H1 (cell line): ENCODE results near the gene SMG9. TPM values are rescaled to one million over a fixed set of nuclear protein-coding genes. Genes with fewer than 3 reads are reported as not detected.

ENCODE experiments used
- CTCF ChIA-PET: fragments of 300-600 bp; sonication (Branson Sonifier 250); formaldehyde crosslinking; loops from one replicate; lab custom pipeline; 2021; ENCODE audit not compliant: partially characterized antibody; lab: Charles Lee
- POLR2A ChIA-PET: fragments of 300-600 bp; sonication (Branson Sonifier 250); formaldehyde crosslinking; loops from one replicate; lab custom pipeline; 2021; ENCODE audit warnings: inconsistent platforms; ENCODE audit not compliant: partially characterized antibody; lab: Charles Lee
- DNase-seq, 2 experiments: peaks; one replicate each; pipeline versions ENCODE4 v3.0.0 to v3.0.0-alpha.2; 2010 to 2022; ENCODE audit warnings: low spot score in 2 of 2, low read depth in 1 of 2, mixed read lengths in 1 of 2
- FAIRE-seq: peaks from 2 replicates; lab custom pipeline; 2011; peaks lifted over from hg19 to GRCh38; lab: Jason Lieb, UNC
- H2AFZ ChIP-seq: 2 replicates; pipeline ENCODE4 v1.8.1; 2012; ENCODE audit warnings: low read length, inconsistent platforms
- H2AK5ac ChIP-seq: 2 replicates; pipeline ENCODE4 v1.6.1; 2013; ENCODE audit warnings: low read depth, low read length
- H2BK120ac ChIP-seq: replicated peaks from 2 replicates; pipeline ENCODE3; 2013; ENCODE audit warnings: low read depth, low read length, inconsistent platforms
- H2BK12ac ChIP-seq: 2 replicates; pipeline ENCODE4 v1.6.1; 2013; ENCODE audit warnings: low read depth, low read length
- H2BK15ac ChIP-seq: 2 replicates; pipeline ENCODE4 v1.6.1; 2013; ENCODE audit warnings: low read length
- H2BK20ac ChIP-seq: 2 replicates; pipeline ENCODE4 v1.6.1; 2013; ENCODE audit warnings: low read length
- H2BK5ac ChIP-seq: 2 replicates; pipeline ENCODE4 v1.6.1; 2013; ENCODE audit warnings: low read depth, low read length
- H3K14ac ChIP-seq: 2 replicates; pipeline ENCODE4 v1.6.1; 2013; ENCODE audit warnings: inconsistent platforms; ENCODE audit not compliant: insufficient read length
- H3K18ac ChIP-seq: 2 replicates; pipeline ENCODE4 v1.6.1; 2013; ENCODE audit warnings: low read length; ENCODE audit errors: extremely low read depth
- H3K23ac ChIP-seq: 2 replicates; pipeline ENCODE4 v1.6.1; 2013; ENCODE audit warnings: inconsistent platforms; ENCODE audit not compliant: insufficient read length
- H3K23me2 ChIP-seq: 2 replicates; pipeline ENCODE4 v1.6.1; 2013; ENCODE audit warnings: low read depth, low read length
- H3K27ac ChIP-seq: 2 replicates; pipeline ENCODE4 v1.6.1; 2011; ENCODE audit warnings: low read depth, low read length, inconsistent platforms
- H3K27me3 ChIP-seq, 4 experiments: replicated peaks in 1 of 4; 1 replicate in 1 of 4; 2 replicates in 3 of 4; pipeline versions ENCODE4 v1.6.1 to v1.8.1; 2011 to 2013; ENCODE audit warnings: low read length in 3 of 4, mild to moderate bottlenecking in 3 of 4, inconsistent platforms in 2 of 4, mixed read lengths in 2 of 4, moderate library complexity in 1 of 4; ENCODE audit not compliant: control insufficient read depth in 3 of 4, insufficient read depth in 3 of 4; ENCODE audit errors: extremely low read depth in 1 of 4
- H3K36me3 ChIP-seq, 4 experiments: 2 replicates each; pipeline versions ENCODE4 v1.6.1 to v1.8.1; 2011 to 2013; ENCODE audit warnings: mild to moderate bottlenecking in 4 of 4, low read length in 3 of 4, moderate library complexity in 2 of 4, control low read depth in 1 of 4, inconsistent platforms in 1 of 4; ENCODE audit not compliant: insufficient read depth in 4 of 4, control insufficient read depth in 2 of 4
- H3K4ac ChIP-seq: replicated peaks from 2 replicates; pipeline ENCODE3; 2013; ENCODE audit warnings: low read length, low read depth, mixed read lengths, inconsistent platforms; ENCODE audit not compliant: insufficient read length
- H3K4me1 ChIP-seq, 4 experiments: replicated peaks in 1 of 4; 1 replicate in 1 of 4; 2 replicates in 3 of 4; pipeline versions ENCODE4 v1.6.1 to v1.8.1; 2011 to 2013; ENCODE audit warnings: low read length in 3 of 4, inconsistent platforms in 2 of 4, mixed read lengths in 1 of 4; ENCODE audit not compliant: insufficient read depth in 4 of 4, control insufficient read depth in 3 of 4
- H3K4me2 ChIP-seq, 2 experiments: 2 replicates each; pipeline versions ENCODE4 v1.6.1 to v1.8.1; 2011 to 2013; ENCODE audit warnings: low read depth in 2 of 2, low read length in 2 of 2, control low read depth in 1 of 2, inconsistent platforms in 1 of 2, mild to moderate bottlenecking in 1 of 2; ENCODE audit not compliant: insufficient read depth in 1 of 2
- H3K4me3 ChIP-seq, 4 experiments: fragments of 200-600, 300-600 bp in 1 of 4; sonication (generic), shearing (Covaris generic), sonication (Bioruptor Twin) in 1 of 4; 2 replicates each; pipeline versions ENCODE4 v1.5.1 to v1.8.1; 2011 to 2016; ENCODE audit warnings: low read length in 4 of 4, low read depth in 3 of 4, control low read depth in 2 of 4, inconsistent platforms in 2 of 4, mild to moderate bottlenecking in 2 of 4, mixed read lengths in 1 of 4, moderate library complexity in 1 of 4; ENCODE audit not compliant: insufficient read depth in 2 of 4; ENCODE audit errors: extremely low read depth in 1 of 4
- H3K56ac ChIP-seq: replicated peaks from 2 replicates; pipeline ENCODE3; 2013; ENCODE audit warnings: low read depth, mild to moderate bottlenecking, mixed read lengths, low read length, inconsistent platforms; ENCODE audit not compliant: insufficient read length
- H3K79me1 ChIP-seq: 2 replicates; pipeline ENCODE4 v1.6.1; 2013; ENCODE audit warnings: low read depth, low read length, control low read depth
- H3K79me2 ChIP-seq, 2 experiments: 2 replicates each; pipeline versions ENCODE4 v1.6.1 to v1.8.1; 2012 to 2013; ENCODE audit warnings: low read length in 2 of 2, mild to moderate bottlenecking in 2 of 2, inconsistent platforms in 1 of 2; ENCODE audit not compliant: insufficient read depth in 2 of 2, control insufficient read depth in 1 of 2
- H3K9ac ChIP-seq, 4 experiments: replicated peaks in 1 of 4; 1 replicate in 1 of 4; 2 replicates in 3 of 4; pipeline versions ENCODE4 v1.6.1 to v1.8.1; 2011 to 2013; ENCODE audit warnings: low read depth in 3 of 4, low read length in 3 of 4, control low read depth in 2 of 4, mild to moderate bottlenecking in 2 of 4, moderate library complexity in 2 of 4, inconsistent platforms in 1 of 4; ENCODE audit errors: extremely low read depth in 1 of 4
- H3K9me3 ChIP-seq, 2 experiments: 2 replicates each; pipeline versions ENCODE4 v1.6.1 to v1.8.1; 2012 to 2013; ENCODE audit warnings: mild to moderate bottlenecking in 2 of 2, moderate library complexity in 2 of 2, control low read depth in 1 of 2, inconsistent platforms in 1 of 2, low read depth in 1 of 2, low read length in 1 of 2, mixed read lengths in 1 of 2; ENCODE audit not compliant: insufficient read depth in 2 of 2
- H4K20me1 ChIP-seq, 2 experiments: replicated peaks in 1 of 2; 2 replicates each; pipeline versions ENCODE3 to v1.8.1; 2011 to 2013; ENCODE audit warnings: inconsistent platforms in 2 of 2, low read length in 2 of 2, mild to moderate bottlenecking in 1 of 2; ENCODE audit not compliant: insufficient read depth in 2 of 2, control insufficient read depth in 1 of 2
- H4K5ac ChIP-seq: 2 replicates; pipeline ENCODE4 v1.6.1; 2013; ENCODE audit warnings: low read length, low read depth, mixed read lengths, inconsistent platforms; ENCODE audit not compliant: insufficient read length
- H4K8ac ChIP-seq: 2 replicates; pipeline ENCODE4 v1.8.0; 2013; ENCODE audit warnings: mild to moderate bottlenecking, moderate library complexity, low read length, inconsistent platforms; ENCODE audit not compliant: insufficient read depth; ENCODE audit errors: extremely low read depth
- H4K91ac ChIP-seq: replicated peaks from 2 replicates; pipeline ENCODE3; 2013; ENCODE audit warnings: low read length, mixed read lengths, inconsistent platforms; ENCODE audit not compliant: insufficient read length
- CBX5 ChIP-seq: fragments of 300-800, 300-1000 bp; sonication (generic); IDR thresholded peaks from 2 replicates; pipeline ENCODE4 v1.7.1; 2016; ENCODE audit warnings: antibody characterized with exemption, low read length, low read depth
- CEBPB ChIP-seq: IDR thresholded peaks from 2 replicates; pipeline ENCODE4 v1.6.1; 2012; ENCODE audit warnings: low read depth, low read length
- CREB1 ChIP-seq: IDR thresholded peaks from 2 replicates; pipeline ENCODE4 v1.6.1; 2012; ENCODE audit warnings: inconsistent platforms
- FOSL1 ChIP-seq: IDR thresholded peaks from 2 replicates; pipeline ENCODE4 v1.6.1; 2011; ENCODE audit warnings: mild to moderate bottlenecking, low read depth, low read length, moderate library complexity; ENCODE audit not compliant: insufficient read depth
- HDAC2 ChIP-seq, 2 experiments: fragments of 300-600 bp in 1 of 2; sonication (generic) in 1 of 2; IDR thresholded peaks; 2 replicates each; pipeline ENCODE4 v1.6.1; 2011 to 2012; ENCODE audit warnings: low read depth in 2 of 2, low read length in 2 of 2, mild to moderate bottlenecking in 2 of 2, moderate library complexity in 2 of 2, borderline replicate concordance in 1 of 2, inconsistent platforms in 1 of 2
- KDM4A ChIP-seq: IDR thresholded peaks from one replicate; pipeline ENCODE4 v1.7.1; 2012; ENCODE audit warnings: low read depth, mild to moderate bottlenecking, moderate library complexity, low read length, inconsistent platforms; ENCODE audit not compliant: severe bottlenecking
- KDM5A ChIP-seq: fragments of 200-600 bp; IDR thresholded peaks from 2 replicates; pipeline ENCODE4 v1.7.1; 2012; ENCODE audit warnings: mild to moderate bottlenecking, low read length, inconsistent platforms, mixed read lengths
- TAF1 ChIP-seq: IDR thresholded peaks from 2 replicates; pipeline ENCODE4 v1.6.1; 2011; ENCODE audit warnings: mild to moderate bottlenecking, low read depth, low read length
- WGBS, 2 experiments: shearing (Covaris generic) in 1 of 2; methylation state at CpG; one replicate each; pipeline versions ENCODE4 v1.1.6 to v1.1.7; 2013 to 2015; ENCODE audit warnings: low lambda C conversion rate in 2 of 2, mixed read lengths in 2 of 2, inconsistent platforms in 1 of 2, low coverage in 1 of 2, missing lambda C conversion rate in 1 of 2; ENCODE audit not compliant: insufficient replicate concordance in 2 of 2, insufficient coverage in 1 of 2, insufficient read length in 1 of 2; ENCODE audit errors: extremely low coverage in 1 of 2, missing lambda C conversion rate in 1 of 2; 5-methylcytosine and 5-hydroxymethylcytosine counted together
- polyA plus RNA-seq, 7 experiments: library from polyadenylated mRNA; depleted of rRNA in 3 of 7; stranded (reverse) in 5 of 7; unstranded in 2 of 7; fragments of >200 nt in 5 of 7; fragments of 200-250 nt in 2 of 7; gene quantifications; 1 replicate in 5 of 7; 2 replicates in 1 of 7; 4 replicates in 1 of 7; pipeline versions ENCODE4 v1.2.1 to v1.2.3, GENCODE V29; 2011 to 2013; ENCODE audit warnings: missing spikeins in 2 of 7, mixed read lengths in 2 of 7
- total RNA-seq: library from RNA; stranded (reverse); fragmentation: NEBNext Ultra II Directional; extraction: Animal tissue kit (Norgen Biotek cat#: 25700); gene quantifications from 2 replicates; pipeline ENCODE4 v1.2.1, GENCODE V29; 2021

Gene SMG9
- total and polyA plus RNA-seq, 2 of the 8 experiments (the other 6 are each of a cell fraction or from before 2014, with no cell fraction given) = 20.4 to 28.7 TPM

DNA sequence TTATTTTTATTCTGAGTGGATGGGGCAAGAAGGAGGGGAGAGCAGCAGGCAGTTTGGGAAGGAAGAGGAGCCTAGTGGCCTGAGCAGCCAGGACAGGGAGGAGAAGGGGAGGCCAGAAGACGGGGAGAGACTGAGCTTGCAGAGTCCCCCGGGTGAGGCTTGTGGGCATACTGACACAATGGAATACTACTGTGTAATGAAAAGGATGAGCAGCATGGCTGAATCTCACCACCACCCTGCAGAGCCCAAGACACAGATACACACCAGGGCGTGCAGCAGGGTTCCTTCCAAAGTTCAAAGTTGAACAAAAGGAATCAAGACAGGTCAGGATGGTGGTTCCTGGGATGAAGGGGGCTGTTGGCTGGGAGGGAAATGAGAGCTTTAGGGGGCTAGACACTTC is 8.1 kb upstream of the SMG9 start:
- no peak for FAIRE-seq

More for the DNA sequence above, 8.1 kb upstream of the SMG9 start:
- 84% methylated on average over 3 of the region's 3 CpGs; no CpG with 5 or more reads in 1 of the 2 experiments for WGBS, 2 experiments
- Histone ChIP-seq H3K56ac (no peak overlapping the region), H3K27me3 (no peaks in the 10 kb centered on the region), H2BK5ac (no peak overlapping the region), H3K23ac (no peak overlapping the region), H3K79me2 (no peaks in the 10 kb centered on the region), H3K23me2 (no peaks in the 10 kb centered on the region), H3K36me3 (no peaks in the 10 kb centered on the region), H2BK12ac (no peak overlapping the region), H3K14ac (no peak overlapping the region), H4K8ac (no peak overlapping the region), H4K5ac (no peak overlapping the region), H3K9me3 (no peaks in the 10 kb centered on the region), H3K4me3 (no peak overlapping the region), H2BK15ac (no peak overlapping the region; the same call in 1 of the 2 replicates), H2AK5ac (no peak overlapping the region), H3K27ac (no peak overlapping the region), H2AFZ (no peak overlapping the region), H3K4me1 (peaks cover 0 to 4% (median 2%) of the 10 kb centered on the region in 4 experiments; a peak in 4 of 7 replicates), H3K9ac (no peak overlapping the region), H3K18ac (no peak overlapping the region), H3K4ac (no peak overlapping the region), H2BK120ac (no peak overlapping the region), H3K79me1 (no peaks in the 10 kb centered on the region), H3K4me2 (no peak overlapping the region), H2BK20ac (no peak overlapping the region), H4K91ac (no peak overlapping the region), H4K20me1 (no peaks in the 10 kb centered on the region)
- ChIA-PET CTCF (interaction anchor here (0.6 to 37.0 kb wide), 8 partner anchors 6 to 169 kb away, joined by 3 to 703 read pairs (median 3); partner anchors contain the start of genes KCNN4 and SMG9), POLR2A (interaction anchor here (1.3 to 1.8 kb wide), 2 partner anchors 8 to 9 kb away, joined by 4 read pairs; partner anchors contain the start of gene SMG9)
- DNase-seq = no peak
- TF ChIP-seq FOSL1 (no peak), CEBPB (no peak), CREB1 (no peak), HDAC2 (IDR thresholded peaks at IDR 0.05; ENCODE audit: borderline replicate concordance in 1 of 2, low read depth in 2 of 2, low read length in 2 of 2) (no peak), KDM4A (no peak), CBX5 (no peak), KDM5A (no peak), TAF1 (no peak)
